Measurements from ENCODE around the gene NPTXR.

Gene NPTXR

GRCh38 chr22:38796262-38796957 is 47.4 kb downstream of the NPTXR start:
- TF ChIP-seq FOXP2 (optimal IDR thresholded peaks at IDR 0.05; ENCODE audit: borderline replicate concordance, extremely low read depth, extremely low read length, insufficient read depth) (no peak), REST (IDR thresholded peaks at IDR 0.05; ENCODE audit: insufficient read depth in 1 of 2, low read depth in 2 of 2, low read length in 2 of 2) (no peak), POLR2AphosphoS5 (IDR thresholded peaks at IDR 0.05; ENCODE audit: low read depth, low read length) (no peak), SIN3A (IDR thresholded peaks at IDR 0.05; ENCODE audit: borderline replicate concordance, insufficient read depth, low read length) (no peak), TAF1 (IDR thresholded peaks at IDR 0.05; ENCODE audit: borderline replicate concordance, insufficient read depth, low read length) (no peak)

GRCh38 chr22:38795569-38795968 is 48.3 kb downstream of the NPTXR start:
- TF ChIP-seq SIN3A (IDR thresholded peaks at IDR 0.05; ENCODE audit: borderline replicate concordance, insufficient read depth, low read length) (no peak), REST (IDR thresholded peaks at IDR 0.05; ENCODE audit: insufficient read depth in 1 of 2, low read depth in 2 of 2, low read length in 2 of 2) (no peak), POLR2AphosphoS5 (IDR thresholded peaks at IDR 0.05; ENCODE audit: low read depth, low read length) (no peak), FOXP2 (optimal IDR thresholded peaks at IDR 0.05; ENCODE audit: borderline replicate concordance, extremely low read depth, extremely low read length, insufficient read depth) (no peak), TAF1 (IDR thresholded peaks at IDR 0.05; ENCODE audit: borderline replicate concordance, insufficient read depth, low read length) (no peak)

- TF ChIP-seq FOXP2 (optimal IDR thresholded peaks at IDR 0.05; ENCODE audit: borderline replicate concordance, extremely low read depth, extremely low read length, insufficient read depth) (peak; percentile 37), TAF1 (IDR thresholded peaks at IDR 0.05; ENCODE audit: borderline replicate concordance, insufficient read depth, low read length) (no peak)
Observed at GRCh38 chr22:38793721-38794466, 49.9 kb downstream of the NPTXR start, which contains the start of gene DNAL4. Gene DNAL4 (minus strand): TSS chr22:38794143. CDS start chr22:38782731, 11,412 bp downstream.

- TF ChIP-seq REST (IDR thresholded peaks at IDR 0.05; ENCODE audit: insufficient read depth in 1 of 2, low read depth in 2 of 2, low read length in 2 of 2) (no peak), TAF1 (IDR thresholded peaks at IDR 0.05; ENCODE audit: borderline replicate concordance, insufficient read depth, low read length) (no peak), POLR2AphosphoS5 (IDR thresholded peaks at IDR 0.05; ENCODE audit: low read depth, low read length) (no peak), SIN3A (IDR thresholded peaks at IDR 0.05; ENCODE audit: borderline replicate concordance, insufficient read depth, low read length) (no peak), FOXP2 (optimal IDR thresholded peaks at IDR 0.05; ENCODE audit: borderline replicate concordance, extremely low read depth, extremely low read length, insufficient read depth) (no peak)
Observed at GRCh38 chr22:38793317-38793716, 50.5 kb downstream of the NPTXR start.

GRCh38 chr22:38792833-38793232 is 51.0 kb downstream of the NPTXR start:
- TF ChIP-seq REST (IDR thresholded peaks at IDR 0.05; ENCODE audit: insufficient read depth in 1 of 2, low read depth in 2 of 2, low read length in 2 of 2) (no peak), POLR2AphosphoS5 (IDR thresholded peaks at IDR 0.05; ENCODE audit: low read depth, low read length) (no peak), FOXP2 (optimal IDR thresholded peaks at IDR 0.05; ENCODE audit: borderline replicate concordance, extremely low read depth, extremely low read length, insufficient read depth) (no peak), SIN3A (IDR thresholded peaks at IDR 0.05; ENCODE audit: borderline replicate concordance, insufficient read depth, low read length) (no peak), TAF1 (IDR thresholded peaks at IDR 0.05; ENCODE audit: borderline replicate concordance, insufficient read depth, low read length) (no peak)

All from PFSK-1 (cell line).